AG09309 (cell line): ENCODE measurements around the gene EDA.
"Not testable (repeated sequence)": the region's sequence is repeated elsewhere in the genome, so short reads cannot be mapped to it uniquely, and the experiment has no call there.

Source experiments
- DNase-seq: peaks from one replicate; pipeline ENCODE4 v3.0.0-alpha.2; 2010; ENCODE audit warnings: low read depth
- H3K4me3 ChIP-seq: 2 replicates; pipeline ENCODE4 v1.5.1; 2011; ENCODE audit warnings: mild to moderate bottlenecking, low read depth, low read length, moderate library complexity; ENCODE audit not compliant: control insufficient read depth
- CTCF ChIP-seq: IDR thresholded peaks from 2 replicates; pipeline ENCODE4 v1.5.1; 2011; ENCODE audit warnings: mild to moderate bottlenecking, low read depth, low read length, inconsistent platforms; ENCODE audit not compliant: insufficient read depth, control insufficient read depth; ENCODE audit errors: missing control alignments

Gene EDA

GRCh38 chrX:69813677-69814076, 197.8 kb downstream of the EDA start:
- no peak for DNase-seq
- TF ChIP-seq CTCF: no peak

GRCh38 chrX:69815063-69815462, 199.2 kb downstream of the EDA start:
- no peak for TF ChIP-seq CTCF
- DNase-seq: no peak
- H3K4me3 ChIP-seq: no peak overlapping the region

More at GRCh38 chrX:69813677-69814076, 197.8 kb downstream of the EDA start:
- no peak overlapping the region for H3K4me3 ChIP-seq

GRCh38 chrX:69815519-69815918, 199.6 kb downstream of the EDA start:
- H3K4me3 ChIP-seq: no peak overlapping the region
- no peak for DNase-seq
- TF ChIP-seq CTCF: no peak

- TF ChIP-seq CTCF: no peak
- H3K4me3 ChIP-seq: no peak overlapping the region
- DNase-seq: no peak
Measured at GRCh38 chrX:69844636-69845035, 228.7 kb downstream of the EDA start.

GRCh38 chrX:69859999-69860398, 244.1 kb downstream of the EDA start:
- DNase-seq, H3K4me3 ChIP-seq: not testable (repeated sequence)

GRCh38 chrX:69876221-69876620, 260.3 kb downstream of the EDA start:
- no peak for TF ChIP-seq CTCF
- DNase-seq: no peak
- no peak overlapping the region for H3K4me3 ChIP-seq

GRCh38 chrX:69884210-69884609, 268.3 kb downstream of the EDA start:
- H3K4me3 ChIP-seq: no peak overlapping the region
- DNase-seq: no peak
- TF ChIP-seq CTCF: no peak

- DNase-seq: no peak
- H3K4me3 ChIP-seq: no peak overlapping the region
- no peak for TF ChIP-seq CTCF
Measured at GRCh38 chrX:69896046-69896445, 280.1 kb downstream of the EDA start.
